ENCODE measurements around the gene TLR2.

The TLR2 gene

GRCh38 chr4:153735906-153736461 lies 51.9 kb downstream of the TLR2 start:
- peak; percentile 38 for DNase-seq

- peak; percentile 87 for DNase-seq
Observed at GRCh38 chr4:153741541-153741940, 57.5 kb downstream of the TLR2 start.

GRCh38 chr4:153745651-153746050 lies 61.6 kb downstream of the TLR2 start:
- DNase-seq = peak; percentile 53

GRCh38 chr4:153747406-153747955 lies 63.4 kb downstream of the TLR2 start:
- DNase-seq = peak; percentile 40

GRCh38 chr4:153748378-153748777 lies 64.3 kb downstream of the TLR2 start:
- peak; percentile 52 for DNase-seq

GRCh38 chr4:153750197-153750817 lies 66.2 kb downstream of the TLR2 start:
- DNase-seq = peak; percentile 84

- DNase-seq = no peak
Observed at GRCh38 chr4:153755186-153755585, 71.1 kb downstream of the TLR2 start.

Measured in inflammatory macrophage treated with lipopolysaccharide for 4 hours (primary cell).